GM18870 (cell line): ENCODE data around the gene GOLT1A.

Experiments used
- ATAC-seq: cut with Tn5 transposase; IDR thresholded peaks from one replicate; pipeline ENCODE4 v1.9.1; 2021; ENCODE audit warnings: moderate library complexity; ENCODE audit not compliant: unreplicated experiment

Gene GOLT1A

DNA sequence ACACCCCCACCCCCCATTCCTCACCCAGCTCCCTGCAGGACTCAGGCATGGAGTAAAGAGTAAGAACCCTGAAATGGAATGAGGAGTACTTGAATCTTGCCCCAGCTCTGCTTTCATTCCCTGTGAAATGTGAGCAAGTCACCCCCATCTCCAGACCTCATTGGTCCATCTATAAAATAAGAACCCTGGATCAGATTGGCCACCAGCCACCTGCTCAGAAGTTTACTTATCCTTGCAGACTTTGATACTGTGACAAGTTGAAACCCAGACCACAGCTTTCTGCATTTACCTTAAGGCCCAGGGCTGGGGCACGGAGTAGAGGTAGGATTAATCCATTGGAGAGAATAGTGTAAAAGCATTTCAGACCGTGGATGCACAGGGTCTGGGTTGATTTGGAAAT, 19.7 kb downstream of the GOLT1A start:
- no peak for ATAC-seq

DNA sequence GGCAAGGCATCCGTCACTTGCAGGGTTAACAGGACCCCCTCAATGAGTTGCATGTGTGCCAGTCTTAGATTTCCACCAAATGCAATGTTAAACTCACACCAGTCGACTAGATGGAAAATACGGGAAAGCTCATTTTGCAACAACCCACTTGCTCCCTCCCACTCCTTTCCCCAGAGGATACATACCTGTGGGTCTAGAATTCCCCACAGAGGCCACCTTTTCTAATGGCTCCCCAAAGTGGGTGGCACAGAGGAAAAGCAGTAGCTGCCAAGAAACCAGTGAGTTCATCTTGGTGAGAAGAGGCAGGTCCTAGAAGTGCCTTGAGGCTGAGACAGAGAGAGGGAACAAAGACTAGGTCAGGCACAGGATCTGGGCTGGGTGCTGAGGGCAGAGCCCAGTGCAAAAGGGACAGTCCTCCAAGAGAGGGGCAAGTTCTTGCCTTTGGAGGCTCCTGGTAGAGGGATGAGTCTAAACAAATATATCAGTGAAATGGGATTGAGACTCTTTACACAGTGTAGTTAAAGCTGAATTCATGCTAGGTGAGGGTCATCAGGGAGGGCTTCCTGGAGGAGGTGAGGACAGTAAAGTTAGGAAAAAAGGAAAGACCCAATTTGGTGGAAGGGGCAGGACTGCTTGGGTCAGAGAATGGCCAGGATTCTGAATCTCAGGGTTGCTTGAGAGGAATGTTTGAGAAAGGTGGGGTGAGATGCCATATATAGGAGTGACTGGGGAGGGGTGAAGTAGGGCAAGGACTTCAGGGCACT, 21.0 kb downstream of the GOLT1A start:
- ATAC-seq: no peak

DNA sequence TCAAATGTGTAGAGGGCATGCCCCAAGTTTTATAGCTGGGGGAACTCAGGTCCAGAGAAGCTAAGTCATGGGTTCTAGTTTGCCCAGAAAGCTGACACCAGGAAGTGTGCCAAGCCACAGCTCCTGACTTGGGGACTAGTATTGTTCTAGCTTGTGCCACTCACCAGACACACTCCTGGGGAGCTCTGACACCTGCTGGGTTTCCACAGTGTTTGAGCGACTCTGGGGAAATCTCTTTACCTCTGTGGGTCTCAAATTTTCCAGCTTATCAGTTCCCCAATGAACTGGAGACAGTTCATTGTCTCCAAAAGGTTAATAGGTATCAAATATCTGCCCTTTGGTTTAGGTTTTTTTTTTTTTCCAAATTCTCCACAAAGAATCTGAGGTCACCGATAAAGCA, 21.7 kb downstream of the GOLT1A start:
- no peak for ATAC-seq

DNA sequence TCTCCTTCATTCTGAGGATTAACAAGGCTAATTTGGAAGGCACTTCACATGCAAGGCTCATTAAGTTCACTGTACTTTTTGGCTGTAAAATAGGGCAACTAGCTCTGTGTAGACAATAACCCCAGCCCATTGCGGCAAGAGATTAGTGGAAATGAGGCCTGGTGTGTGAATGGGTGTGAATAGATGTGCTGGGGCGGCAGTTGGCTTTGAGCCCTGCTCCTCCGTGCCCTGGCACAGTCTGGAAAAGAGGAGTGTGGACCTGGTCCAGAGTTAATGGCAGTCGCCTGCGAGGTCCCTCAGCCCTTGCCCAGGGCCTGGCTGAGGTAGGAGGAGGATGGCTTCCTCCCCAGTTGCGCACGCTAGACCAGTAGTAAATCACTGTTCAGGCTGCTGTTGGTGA, 22.3 kb downstream of the GOLT1A start:
- no peak for ATAC-seq

DNA sequence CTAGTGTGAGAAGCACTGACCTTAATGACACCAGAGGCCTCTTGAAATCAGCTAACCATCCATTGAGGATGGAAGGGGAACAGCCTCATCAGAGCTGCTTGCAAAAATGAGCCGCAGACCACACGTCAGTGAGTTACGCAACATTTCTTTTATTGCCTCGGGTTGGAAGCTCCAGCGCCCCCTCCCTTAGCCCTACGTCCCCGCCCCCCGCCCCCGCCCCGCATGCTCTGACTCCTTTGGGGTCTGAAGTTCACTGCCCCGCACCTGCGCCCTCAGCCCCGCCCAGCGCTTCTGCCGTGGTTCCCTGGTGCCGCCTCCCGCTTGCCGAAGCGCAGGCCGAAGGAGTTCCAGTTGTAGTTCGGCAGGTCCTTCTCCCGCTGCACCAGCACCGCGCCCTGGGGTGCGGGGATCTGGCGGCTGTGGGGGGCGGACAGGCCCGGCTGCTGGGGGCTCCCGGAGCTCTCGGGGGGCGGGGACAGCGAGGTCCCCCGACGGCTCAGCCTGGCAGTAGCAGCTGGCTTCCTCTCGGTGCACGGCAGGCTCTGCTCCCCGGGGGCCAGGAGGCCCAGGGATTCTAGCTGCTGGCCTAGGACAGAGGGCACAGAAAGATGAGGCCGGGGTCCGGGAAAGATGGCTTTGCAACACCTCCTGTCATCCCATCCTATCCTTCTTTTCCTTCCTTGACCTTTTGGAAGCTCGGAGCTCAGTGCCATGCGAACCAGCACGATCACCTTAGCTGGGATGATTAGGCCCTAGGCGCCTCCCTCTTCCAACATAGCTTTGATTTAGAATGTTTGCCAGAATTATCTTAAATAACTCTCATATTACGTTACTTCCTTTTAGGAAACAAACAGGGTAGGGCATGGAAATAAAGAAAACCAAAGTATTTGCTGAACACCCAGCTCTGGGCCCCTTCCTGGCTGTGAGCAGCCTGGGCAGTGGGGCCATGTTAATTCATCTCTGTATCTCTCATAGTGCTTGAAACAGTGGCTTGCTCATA, 23.3 kb downstream of the GOLT1A start:
- no peak for ATAC-seq

DNA sequence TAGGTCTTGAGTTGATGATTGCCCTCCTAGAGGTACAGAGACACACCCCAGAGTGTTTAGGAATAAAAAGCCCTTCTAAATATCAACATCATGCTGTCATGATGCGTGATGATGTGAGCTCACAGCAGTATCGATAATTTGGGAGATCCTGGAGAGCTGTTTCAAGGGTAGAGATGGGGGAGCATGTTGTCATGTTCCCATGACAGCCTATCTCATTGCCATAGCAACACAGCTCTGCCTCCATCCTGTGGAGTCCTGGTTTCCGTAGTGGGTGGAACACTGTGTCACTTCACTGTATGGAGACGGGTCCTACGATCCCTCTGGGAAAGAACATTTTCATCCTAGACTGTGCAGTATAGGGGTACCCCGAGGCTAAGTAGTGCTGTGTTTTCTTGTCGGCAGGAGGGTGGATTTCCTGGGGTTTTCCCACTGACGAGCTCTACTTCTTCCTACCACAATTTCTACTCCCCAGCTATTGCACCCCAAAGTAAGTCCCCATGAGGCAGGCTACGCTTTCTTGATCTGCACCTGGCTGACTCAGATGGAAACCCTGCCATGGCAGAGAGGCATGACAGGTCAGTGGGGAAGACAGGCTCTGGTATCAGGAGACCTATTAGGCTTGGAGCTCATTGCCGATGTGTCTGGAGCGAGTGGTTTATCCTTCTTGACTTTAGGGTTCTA, 24.7 kb downstream of the GOLT1A start:
- no peak for ATAC-seq

DNA sequence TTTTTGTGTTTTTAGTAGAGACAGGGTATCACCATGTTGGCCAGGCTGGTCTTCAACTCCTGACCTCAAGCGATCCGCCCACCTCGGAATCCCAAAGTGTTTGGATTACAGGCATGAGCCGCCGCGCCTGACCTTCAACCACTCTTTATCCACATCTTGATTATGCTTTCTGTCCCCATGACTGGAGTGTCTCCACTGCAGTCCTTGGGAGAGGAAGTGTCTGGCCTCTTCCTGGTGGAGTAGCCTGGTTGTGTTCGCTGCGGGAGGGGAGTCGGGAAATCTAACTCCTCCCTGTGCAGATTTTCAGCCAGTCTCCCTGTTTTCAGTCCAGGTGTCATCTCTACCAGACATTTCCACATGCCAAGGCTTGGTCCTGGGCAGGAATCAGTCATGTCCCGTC, 27.2 kb downstream of the GOLT1A start:
- ATAC-seq: no peak

DNA sequence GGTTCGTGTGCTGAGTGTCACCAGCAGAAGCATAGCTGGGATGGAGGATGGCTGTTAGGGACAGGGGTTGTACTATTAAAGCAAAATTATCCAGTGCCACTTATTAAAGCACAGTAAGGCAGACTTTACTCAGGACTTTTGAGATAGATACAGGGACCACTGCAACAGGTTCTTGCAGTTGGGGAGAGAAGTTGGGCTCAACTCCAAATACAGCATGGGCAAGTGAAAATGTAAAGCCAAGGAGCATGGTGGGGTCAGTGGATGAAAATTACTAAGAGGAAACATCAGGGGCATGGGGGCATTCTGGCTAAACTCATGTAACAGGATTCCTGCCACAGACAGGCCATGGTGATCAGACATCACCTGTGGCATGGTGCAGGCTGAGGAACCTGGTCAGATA, 32.7 kb downstream of the GOLT1A start:
- ATAC-seq: no peak

DNA sequence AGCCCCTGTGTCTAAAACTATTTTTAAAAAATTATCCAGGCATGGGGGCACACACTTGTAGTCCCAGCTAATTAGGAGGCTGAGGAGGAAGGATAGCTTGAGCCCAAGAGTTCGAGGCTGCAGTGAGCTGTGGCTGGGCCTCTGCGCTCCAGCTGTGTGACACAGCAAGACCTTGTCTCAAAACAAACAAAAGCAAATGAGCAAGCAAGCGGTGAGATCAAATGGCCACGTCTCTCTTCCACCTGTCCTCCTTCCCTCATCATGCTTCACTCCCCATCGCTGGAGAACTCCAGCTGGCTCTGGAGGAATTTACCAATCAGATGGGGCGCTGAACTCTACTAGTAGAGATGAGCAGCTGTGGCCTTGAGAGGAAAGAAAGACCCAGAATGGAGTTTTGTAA, 33.7 kb downstream of the GOLT1A start:
- no peak for ATAC-seq

DNA sequence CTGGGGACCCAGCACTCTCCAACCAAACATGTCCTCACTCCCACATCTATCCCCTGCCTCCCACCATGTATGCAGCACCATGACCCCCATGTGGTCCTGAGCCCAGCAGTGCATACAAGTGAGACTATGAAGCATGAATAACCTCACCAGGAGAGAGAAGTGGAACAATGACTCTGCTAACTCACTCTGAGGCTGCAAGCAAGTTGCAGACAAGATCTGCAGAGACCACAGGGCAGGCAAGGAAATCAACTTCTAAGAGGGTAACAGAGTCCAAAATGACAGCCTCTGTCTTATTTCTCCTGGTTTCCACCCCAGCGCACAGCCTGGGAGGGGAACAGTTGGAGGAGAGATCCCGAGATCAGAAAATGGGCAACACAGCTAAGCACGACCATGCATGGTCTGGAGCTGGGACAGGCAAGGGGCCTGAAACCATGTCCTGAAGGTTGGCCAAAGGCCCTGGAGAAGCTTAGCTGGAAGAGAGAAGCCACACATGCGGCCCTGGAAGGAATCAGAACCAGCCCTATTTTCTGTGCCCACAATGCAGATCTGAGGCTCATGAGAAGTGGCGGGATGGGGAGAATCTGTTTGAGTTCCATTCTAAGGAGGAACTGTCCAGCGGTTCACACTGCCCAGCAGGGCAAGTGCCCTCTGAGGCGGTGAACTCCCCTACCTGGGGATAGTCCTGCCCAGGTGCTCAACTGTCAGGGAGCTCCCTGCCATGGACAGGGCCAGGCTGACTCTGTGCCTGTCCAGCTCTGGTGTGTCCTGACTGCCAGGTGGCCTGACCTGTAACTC, 35.1 kb downstream of the GOLT1A start:
- ATAC-seq: no peak

DNA sequence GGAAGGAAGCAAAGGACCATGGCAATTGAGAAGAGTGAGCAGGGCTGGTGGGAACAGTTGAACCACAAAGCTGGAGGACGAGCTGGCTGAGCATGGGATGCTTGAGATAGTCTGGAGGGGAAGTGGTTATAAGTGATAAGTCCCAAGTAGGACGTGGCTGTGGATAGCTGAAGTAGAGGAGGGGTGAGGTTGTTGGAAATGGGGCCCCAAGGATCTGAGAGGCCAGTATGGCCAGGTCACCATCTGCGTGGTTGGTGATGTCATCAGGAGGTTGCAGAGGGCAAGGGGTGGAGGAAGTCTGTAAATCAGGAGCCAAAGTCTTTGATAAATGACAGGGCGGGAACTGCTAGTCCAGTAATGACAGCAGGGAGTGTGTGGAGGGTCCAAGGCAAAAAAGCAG, 36.7 kb downstream of the GOLT1A start:
- ATAC-seq: no peak

DNA sequence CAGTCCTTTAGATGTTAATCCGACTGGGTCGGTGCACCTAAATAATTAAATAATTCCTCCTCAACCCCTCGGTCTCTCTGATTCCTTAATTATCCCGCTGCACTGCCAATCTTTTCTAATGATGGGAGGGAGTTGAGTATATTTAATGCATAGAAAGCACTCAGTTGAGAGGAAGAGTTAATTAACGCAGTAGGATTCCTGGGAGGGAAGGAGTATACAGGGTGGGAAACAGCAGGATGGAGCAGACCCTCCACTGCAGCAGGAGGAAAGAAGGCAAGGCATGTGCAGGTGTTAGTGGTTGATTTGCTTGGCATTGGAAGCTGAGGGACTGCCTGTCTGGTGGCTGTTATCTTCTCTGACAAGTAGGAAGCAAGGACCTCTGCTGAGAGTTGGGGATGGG, 37.7 kb downstream of the GOLT1A start:
- ATAC-seq: no peak

DNA sequence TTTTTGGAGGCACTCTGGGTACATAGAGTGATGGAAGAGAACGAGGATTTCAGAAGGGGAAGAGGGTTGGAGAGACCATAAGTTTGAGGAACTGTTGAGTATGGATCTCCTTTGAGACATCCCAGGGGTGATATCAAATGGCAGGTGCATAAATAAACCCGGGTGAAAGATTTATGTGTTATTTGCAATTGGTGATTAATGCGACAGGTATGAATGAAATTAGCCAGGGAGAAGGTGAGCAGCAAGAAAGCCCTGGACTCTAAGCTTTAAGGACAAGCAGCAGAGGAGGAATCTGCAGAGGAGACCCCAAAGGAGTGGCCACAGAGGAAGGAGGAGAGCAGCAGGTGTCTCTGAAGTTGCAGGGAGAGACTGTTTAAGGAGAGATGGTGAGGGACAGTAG, 38.8 kb downstream of the GOLT1A start:
- ATAC-seq: no peak

DNA sequence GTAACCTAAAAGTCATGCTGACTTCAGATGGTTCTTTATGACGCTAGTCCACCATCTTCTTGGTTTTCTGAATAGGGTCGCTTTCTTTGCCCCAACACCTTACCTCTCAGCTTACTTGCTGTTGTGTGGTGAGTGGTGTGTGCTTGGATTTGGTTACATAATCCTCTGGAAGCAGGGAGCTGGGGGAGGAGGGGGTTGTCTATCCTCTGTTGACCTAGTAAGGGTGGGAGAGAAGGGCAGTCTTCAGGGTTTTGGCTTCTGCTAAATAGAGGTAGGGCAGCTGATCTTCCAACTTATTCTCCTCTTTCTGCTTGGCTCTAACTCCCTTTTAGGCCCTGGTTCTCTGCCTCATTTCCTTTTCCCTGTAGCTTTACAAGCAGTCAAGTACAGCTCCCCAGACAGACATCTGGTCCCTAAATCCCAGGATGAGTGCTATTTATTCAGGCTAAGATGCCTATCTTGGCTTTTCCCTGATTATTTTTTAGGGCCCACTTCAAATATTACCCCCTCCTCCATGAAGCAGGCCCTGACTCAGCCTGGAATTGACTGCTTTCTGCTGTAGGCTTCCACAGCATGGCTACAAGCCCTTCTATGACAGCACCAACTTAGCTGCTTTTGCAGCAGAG, 41.3 kb downstream of the GOLT1A start:
- ATAC-seq: no peak

DNA sequence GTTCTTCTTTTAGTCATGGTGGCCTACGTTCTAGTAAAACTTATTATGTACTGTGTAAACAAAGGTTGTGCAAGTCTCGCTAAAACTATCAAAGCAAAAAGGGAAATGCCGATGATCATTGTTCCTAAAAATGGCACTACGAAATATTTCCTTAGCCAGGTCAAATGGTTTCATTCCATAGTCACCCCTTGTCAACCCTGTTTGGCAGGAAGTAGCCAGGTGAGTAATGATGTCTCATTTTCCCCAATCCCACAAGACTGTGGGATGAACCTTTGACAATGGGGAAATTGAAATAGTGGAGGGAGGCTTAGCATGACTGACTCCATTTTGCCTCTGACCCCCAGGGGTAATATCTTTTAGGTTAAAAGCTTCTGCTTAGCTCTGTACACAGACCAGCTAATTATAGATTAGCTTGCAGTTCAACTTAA, 42.0 kb downstream of the GOLT1A start:
- no peak for ATAC-seq

DNA sequence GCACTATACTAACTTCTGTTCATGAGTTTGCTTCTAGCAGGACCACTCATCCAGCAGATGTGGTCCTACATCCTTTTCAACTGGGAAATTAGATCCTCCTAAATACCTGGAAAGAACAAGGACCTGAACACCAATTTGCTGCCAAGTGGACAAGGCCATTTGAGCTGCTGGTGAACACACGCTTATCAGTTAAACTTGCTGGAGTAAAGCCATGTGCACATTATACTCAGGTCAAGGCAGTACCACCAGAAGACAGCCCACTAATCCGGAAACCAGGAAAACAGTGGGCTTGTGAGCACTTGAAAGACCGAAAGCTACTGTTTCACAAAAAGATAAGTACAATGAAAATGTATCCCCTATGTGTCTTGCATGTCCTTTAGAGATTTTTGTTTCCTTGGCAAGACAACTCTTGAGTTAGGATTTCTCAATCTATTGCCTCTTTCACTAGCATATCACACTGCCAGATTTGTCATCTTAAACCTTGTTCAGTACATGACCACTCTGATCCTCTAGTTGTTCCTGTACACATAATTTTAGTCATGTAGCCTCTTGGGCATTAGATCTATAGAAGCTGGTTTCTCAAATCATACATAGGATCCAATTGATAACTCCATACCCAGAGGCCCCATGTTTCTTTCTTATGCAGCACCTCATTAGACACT, 43.2 kb downstream of the GOLT1A start:
- ATAC-seq: no peak

DNA sequence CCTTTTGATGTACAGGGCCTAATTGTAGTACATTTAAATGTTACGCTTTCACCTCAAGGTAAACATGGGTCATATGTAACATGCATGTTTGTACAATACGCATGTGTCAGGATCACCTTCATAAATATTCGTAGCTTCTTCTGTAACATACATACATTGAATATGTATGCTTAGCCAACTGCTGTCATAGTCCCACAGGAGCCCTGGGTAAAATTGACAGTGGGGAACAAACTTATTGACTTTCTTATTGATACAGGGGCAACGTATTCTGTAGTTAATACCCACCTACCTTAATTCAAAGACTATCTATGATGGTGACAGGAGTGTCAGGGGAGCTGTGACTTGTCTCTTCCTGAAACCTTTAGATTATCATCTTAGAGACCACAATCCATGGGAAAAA, 43.9 kb downstream of the GOLT1A start:
- ATAC-seq: no peak

DNA sequence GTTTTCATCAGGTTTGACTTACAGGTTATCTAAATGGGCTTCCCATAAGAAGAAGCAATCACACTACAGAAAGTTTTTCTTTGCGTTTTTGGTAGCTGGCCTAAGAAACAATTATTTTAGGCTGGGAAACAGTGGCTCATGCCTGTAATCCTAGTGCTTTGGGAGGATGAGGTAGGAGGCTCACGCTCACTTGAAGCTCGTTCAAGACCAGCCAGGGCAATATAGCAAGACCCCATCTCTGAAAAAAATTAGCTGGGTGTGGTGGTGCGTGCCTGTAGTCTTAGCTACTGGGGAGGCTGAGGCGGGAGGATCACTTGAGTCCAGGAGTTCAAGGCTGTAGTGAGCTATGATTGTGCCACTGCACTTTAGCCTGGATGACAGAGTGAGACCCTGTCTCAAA, 46.1 kb downstream of the GOLT1A start:
- ATAC-seq: no peak

DNA sequence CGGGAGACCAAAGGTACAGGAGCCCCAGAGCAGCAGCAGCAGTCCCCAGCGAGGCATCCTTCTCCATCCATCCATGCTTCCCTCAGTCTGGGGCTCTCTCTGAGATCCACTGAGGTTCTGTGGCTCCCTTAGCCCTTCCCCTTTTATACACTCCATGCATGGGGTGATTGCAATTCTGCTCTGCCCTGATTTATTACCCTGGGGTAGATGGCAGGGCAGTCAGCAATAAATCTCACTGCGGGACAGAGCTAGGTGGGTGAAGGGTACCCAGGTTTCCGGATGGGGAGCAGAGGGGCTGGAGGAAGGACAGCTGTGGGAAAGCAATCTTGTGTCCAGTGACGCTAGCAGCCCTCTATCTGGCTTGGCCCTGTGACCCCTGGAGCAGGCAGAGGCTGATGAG, 47.6 kb downstream of the GOLT1A start, which contains the start of gene REN:
Gene REN (minus strand): TSS at position 119 of the 400 bp plus-strand sequence. CDS start 44 bp downstream, at position 75.
- ATAC-seq: no peak
